GM20431 (cell line): Measurements from ENCODE around the gene CDKN1A.
"Not testable (repeated sequence)": the region's sequence is repeated elsewhere in the genome, so short reads cannot be mapped to it uniquely, and the experiment has no call there.

Experiments
- in situ Hi-C: fragments of 300-500 bp; cut with MseI, MboI; formaldehyde crosslinking; loops from one replicate; pipeline ENCODE4 v1.15.0; 2020; ENCODE audit warnings: low sequenced_read_pairs; ENCODE audit not compliant: unreplicated experiment

CDKN1A gene

DNA sequence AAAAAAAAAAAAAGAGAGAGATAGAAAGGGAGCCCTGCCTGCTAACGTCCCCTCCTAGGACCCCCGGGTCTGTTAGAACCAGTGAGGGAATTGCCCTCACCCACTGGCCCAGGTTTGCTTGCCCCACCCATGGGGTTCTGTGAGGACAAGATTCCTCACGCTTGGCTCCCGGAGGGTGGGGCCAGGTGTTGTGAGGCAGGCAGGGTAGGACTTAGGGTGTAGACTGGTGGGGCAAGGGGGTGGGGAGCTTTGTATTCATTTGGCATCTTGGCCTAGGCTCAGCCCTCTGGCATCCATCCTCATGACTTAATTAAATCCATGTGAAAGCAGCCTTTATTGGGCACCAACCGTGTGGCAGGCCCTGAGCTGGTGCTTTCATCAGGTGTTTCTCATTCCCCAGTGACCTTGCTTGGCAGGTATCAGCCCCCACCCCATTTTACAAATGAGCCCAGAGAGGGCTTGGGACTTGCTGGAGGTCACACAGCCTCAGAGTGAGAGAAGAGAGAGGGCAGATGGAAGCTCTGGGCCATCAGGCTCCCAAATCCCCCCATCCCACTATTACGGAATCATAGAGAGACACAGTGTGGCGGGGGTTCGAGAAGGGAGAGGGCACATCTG lies 38.1 kb downstream of the CDKN1A start:
- in situ Hi-C loops = no loop called here

DNA sequence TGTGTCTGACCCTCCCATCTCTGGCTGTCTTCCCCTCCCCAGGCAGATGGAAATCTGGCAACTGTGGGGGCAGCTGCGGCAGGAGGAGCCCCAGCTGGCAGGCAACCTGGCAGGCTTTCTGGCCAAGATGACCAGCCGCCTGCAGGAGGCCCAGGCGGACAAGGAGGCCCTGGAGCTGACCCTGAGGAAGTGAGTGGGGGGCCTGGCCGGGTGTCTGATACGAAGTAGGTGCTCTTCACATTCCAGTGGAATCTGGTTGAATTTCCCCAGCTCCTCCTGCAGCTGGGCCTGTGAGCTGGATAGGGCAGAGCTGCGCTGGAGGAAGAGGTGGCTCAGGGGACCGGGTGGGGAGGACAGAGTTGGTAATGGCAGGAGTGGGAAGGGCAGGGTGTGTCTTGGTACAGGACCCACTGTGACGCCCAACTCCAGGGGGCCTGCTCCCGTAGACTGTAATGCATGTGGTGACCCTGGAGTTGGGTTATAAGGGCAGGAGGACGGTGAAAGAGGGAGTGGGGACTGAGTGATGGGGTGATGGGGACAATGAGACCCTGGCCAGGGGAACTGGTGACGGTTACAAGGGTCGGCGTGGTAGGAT lies 38.8 kb downstream of the CDKN1A start:
- in situ Hi-C loops = no loop called here

DNA sequence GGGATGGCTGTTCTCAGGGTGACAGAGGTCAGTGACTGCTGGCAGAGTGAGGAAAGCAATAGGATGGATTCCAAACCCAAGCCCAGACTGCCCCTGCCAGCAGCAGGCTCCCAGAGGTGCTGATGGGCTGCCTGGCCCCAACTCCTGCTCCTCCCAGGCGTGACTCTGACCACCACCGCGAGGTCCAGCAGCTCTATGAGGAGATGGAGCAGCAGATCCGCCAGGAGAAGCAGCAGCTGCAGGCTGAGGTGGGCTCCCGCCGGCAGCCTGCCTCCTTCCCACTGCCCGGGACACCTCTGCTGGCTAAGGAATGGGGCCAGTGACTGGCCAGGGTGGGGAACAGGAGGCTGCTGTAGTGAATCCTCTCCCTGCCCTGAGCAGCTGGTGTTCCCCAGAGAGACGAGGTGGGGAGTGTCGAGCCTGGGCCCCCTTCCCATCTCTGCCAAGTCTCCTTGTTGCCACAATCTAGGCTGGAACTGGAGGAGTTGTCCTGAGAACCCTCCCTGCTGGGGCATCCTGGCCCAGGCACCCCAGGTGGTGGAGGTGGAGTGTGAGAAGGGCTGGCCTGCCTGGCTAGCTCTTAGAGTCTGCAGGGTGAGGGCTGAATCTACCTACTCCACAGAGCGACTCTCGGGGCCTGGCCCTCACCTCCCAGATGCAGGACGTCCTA lies 39.5 kb downstream of the CDKN1A start:
- in situ Hi-C loops = no loop called here

DNA sequence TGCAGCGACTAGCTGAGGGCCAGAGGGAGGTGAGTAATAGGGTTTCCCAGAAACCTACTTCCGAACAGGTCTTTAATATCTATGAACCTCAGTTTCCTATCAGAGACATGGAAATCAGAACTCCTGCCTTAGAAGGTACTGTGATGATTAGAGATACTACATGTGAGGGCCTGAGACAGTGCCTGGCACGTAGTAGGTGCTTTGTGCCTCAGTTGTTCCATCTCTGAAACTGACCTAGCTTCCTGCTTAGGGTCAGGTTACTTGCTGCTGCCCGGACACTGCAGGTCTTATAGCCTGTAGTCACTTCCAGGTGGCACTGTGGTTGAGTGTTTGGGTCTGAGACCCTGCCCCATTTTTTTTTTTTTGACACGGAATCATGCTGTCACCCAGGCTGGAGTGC lies 40.0 kb downstream of the CDKN1A start:
- in situ Hi-C loops = no loop called here

DNA sequence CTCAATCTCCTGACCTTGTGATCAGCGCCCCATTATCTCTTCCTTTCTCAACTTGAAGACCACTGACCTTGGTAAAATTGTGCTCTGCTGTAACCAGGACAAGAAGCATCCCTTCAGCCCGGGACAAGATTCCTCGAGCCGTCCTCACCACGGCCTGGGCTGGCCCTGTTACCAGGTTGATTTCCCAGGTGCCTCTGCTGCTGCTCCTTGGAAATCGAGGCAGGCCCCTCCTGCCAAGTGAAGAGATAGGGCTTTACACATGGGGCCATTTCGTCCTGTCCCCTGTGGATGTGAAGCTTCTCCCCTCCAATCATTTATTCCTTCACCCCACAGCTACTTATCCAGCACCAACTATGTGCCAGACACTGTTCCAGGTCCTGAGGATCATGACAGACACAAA lies 40.6 kb downstream of the CDKN1A start:
- in situ Hi-C loops = no loop called here

DNA sequence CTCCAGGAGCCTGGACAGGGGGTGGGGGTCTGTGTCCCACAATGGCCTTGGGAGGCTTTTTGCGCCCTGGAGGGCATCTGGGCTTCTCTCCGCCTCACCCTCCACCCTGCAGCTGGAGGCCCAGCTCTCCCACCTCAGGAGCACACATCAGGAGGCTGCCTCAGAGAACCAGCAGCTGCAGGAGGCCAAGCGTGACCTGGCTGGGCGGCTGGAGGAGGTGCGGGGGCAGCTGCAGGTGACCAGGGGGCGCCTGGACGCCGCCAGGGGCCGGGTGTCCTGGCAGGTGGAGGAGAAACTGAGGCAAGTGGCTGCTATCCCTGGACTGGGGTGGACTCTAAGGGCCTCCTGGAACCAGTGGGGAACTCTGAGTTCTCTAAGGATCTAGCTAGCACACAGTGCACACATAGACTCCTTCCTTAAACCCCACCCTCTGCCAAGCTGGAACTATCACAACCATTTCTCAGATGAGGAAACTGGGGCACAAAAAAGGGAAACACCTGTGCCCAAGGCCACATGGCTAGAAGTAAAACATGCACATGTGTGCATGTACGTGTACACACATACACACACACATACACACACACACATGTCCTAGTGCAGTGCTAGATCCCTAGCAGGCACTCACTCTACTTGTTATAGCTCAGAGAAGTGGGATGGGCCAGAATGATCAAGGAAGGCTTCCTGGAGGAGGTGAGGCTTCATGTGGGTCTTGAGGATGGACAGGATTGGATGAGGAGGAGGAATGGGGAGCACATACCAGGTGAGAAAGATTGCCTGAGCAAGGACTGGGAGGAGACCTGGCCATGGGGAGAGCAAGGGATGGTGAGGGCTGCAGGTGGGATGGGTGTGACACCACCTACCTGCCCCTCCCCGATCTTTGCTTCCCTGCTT lies 42.0 kb downstream of the CDKN1A start:
- in situ Hi-C loops = no loop called here

DNA sequence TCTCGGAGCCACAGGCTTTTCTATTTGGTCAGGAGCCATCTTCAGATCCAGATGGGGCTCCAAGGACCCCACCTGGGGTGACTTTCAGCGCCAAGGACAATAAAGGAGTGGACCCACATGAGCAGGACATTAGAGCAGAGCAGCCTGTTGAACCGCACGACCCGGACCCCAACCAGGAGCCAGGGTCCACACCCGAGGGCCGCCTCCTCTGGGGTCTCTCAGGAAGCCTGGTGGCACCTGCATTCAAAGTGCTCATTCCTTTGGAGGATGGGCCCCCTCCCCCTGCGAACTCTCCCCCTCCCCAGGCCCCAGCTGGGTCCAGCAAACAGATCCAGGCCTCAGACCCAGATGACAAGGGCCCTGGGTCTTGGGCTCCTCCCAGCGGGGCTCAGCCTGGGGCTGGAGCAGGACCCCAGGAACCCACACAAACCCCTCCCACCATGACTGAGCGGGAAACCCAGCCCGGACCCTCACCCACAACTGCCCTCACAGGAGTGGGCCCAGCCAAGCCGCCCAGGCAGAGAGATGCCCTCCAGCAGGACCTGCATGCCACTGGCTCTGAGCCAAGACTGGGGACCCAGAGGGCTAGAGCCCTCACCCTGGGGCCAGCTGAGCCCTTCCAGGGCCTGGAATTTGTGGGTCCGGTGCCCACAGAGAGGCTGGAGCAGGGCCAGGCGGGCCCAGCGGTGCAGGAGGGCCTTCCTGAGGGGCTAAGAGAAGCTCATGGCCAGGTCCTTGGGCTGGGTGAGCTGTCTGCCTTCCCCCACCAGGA lies 43.0 kb downstream of the CDKN1A start:
- in situ Hi-C loops = no loop called here

DNA sequence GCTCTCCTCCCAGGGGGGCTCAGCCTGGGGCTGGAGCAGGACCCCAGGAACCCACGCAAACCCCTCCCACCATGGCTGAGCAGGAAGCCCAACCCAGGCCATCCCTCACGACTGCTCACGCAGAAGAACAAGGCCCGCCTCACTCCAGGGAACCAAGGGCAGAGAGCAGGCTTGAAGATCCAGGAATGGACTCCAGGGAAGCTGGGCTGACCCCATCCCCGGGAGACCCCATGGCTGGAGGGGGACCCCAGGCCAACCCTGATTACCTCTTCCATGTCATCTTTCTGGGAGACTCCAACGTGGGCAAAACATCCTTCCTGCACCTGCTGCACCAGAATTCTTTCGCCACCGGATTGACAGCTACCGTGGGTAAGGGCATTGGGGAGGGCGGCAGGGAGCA lies 43.9 kb downstream of the CDKN1A start:
- in situ Hi-C loops = no loop called here

DNA sequence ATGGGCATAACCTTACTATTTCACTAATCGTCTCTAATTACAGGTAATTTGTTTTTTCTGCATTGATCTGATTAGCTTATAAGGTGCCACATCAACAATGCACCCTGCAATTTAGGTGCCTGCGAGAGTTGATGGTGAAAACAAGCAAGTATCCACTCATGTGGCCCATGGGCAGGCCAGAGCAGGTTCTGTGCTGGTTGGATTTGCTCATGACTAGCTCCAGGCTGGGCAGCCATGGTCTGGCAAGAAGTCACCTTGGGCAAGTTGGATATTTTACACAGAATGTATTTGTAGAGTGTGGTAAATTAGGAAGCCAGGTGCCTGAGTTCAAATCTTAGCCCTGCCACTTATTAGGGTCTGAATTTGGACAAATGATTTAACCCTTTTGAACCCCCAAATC lies 44.4 kb downstream of the CDKN1A start:
- in situ Hi-C loops = no loop called here

DNA sequence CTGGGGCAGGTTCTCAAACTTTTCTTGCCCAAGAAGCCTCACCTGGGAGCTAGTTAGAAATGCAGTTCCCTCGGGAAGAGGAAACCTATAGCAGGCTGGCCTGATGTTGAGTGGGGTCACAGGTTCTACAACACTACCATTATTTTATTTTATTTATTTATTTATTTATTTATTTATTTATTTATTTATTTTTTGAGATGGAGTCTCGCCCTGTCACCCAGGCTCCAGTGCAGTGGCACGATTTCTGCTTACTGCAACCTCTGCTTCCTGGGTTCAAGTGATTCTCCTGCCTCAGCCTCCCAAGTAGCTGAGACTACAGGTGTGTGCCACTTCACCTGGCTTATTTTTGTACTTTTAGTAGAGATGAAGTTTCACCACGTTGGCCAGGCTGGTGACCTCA lies 45.5 kb downstream of the CDKN1A start:
- in situ Hi-C loops = not testable (repeated sequence)

DNA sequence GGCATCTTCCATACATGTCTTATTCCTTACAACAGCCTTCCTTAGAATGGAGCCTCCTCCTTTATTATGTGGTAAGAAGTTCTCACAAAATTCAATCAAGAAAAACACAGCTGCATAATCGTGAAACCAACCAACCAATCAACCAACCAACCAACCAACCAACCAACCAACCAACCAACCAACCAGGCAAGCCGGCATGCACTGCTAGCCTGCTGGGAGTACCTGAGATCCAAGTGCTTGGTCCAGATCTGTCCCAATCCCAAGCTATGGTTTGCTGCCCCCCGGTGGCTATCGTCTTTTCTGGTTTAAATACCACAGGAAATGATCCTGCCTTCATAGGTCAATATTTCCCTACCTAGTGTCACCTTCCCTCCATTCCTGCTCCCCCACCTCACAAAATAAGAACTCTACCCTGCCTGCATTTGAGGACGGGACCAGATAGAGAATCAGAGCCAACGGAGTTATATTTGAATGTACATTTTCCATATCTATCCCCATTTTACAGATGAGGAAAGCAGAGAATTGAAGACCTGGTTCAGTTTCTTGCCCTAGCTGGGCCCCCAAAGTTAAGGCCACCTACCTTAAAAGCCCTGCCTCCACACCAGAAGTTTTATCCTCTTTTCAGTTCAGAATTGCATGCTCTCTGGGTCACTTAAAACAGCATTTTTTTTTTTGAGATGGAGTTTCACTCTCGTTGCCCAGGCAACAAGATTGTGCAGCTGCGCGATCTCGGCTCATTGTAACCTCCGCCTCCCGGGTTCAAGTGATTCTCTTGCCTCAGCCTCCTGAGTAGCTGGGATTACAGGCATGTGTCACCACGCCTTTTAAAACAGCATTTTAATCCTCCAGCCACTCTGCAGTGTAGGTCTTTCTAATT lies 46.2 kb downstream of the CDKN1A start:
- in situ Hi-C loops = no loop called here

DNA sequence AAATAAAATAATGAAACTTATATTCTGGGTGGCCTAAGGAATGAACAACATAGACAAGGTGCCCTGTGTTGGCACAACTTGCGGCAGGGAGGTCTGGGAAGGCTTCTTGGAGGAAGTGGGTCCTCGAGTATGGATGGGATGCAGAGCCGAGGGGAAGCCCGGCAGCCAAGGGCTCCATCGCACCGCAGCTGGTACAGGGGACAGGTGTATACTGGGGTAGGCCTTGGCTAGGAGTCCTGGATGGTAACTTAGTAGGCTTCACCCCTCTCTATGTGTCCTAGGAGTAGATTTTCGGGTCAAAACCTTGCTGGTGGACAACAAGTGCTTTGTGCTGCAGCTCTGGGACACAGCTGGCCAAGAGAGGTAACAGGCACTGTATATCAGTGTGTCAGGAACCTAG lies 47.1 kb downstream of the CDKN1A start:
- in situ Hi-C loops = no loop called here

DNA sequence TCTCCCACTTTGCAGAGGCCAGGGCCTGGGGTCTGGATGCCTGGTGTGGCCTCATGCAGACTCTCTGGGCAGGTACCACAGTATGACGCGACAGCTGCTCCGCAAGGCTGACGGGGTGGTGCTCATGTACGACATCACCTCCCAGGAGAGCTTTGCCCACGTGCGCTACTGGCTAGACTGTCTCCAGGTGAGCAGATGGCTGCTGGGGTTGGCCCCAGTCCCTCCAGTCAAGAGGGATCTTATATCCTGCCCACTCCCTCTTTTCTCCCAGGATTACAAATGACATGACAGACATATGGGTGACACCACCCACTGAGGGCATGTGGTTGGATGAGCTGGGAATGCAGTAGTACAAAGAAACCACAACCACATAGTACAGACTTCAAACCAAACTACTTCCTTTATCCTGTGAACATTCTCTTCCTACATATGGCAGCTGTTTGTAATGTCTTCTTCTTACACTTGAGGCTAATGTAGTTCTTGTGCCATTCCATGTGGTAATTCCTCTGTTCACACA lies 49.0 kb downstream of the CDKN1A start:
- in situ Hi-C loops = no loop called here

DNA sequence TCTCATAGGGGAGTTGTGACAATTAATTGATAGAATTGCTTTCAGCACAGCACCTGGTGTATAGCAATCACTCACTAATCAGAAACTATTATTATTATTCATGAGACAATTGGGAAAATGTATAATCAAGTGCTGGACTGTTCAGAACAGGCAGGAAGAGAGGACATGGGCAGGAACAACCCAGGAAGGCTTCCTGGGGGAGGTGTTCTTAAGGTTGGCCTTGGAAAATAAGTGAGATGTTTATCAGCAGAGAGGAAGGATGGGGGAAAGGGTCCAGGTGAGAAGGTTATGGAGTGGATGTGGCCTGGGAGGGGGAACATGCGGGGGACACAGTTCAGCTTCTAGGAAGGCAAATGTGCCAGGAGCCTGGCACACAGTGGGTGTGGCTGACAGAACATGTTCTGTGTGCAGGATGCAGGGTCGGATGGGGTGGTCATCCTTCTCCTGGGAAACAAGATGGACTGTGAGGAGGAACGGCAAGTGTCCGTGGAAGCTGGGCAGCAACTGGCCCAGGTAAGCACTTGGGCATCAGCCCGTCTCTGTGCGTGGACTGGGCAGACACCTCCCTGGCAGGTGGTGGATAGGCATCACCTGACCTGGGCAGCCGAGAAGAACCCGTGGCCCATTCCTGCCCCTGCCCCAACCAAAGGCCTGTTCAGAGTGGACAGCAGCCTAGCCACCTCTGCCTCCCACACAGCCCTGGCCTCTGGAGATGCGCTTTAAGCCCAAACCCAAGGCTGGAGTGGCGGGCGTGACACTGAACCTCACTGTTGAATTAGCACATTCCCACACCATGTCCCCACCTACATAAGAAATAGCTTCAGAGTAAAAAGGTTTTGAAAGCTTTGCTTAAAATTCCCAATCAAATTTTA lies 50.0 kb downstream of the CDKN1A start:
- in situ Hi-C loops = no loop called here

DNA sequence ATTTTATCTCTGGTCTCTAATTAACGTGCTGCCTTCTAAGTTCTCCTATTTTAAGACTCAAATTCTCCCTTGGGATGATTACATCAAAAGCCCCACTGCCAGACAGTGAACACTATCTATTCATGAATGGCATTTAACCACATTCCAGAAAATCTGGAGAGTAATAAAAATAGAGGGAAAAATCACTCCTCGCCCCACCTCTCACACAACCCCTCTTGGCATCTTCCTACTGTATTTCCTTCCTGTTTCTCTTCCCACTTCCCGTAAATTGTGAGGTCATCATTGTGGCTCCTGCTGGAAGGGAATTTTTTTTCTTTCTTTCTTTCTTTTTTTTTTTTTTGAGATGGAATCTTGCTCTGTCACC lies 50.6 kb downstream of the CDKN1A start:
- in situ Hi-C loops = no loop called here

DNA sequence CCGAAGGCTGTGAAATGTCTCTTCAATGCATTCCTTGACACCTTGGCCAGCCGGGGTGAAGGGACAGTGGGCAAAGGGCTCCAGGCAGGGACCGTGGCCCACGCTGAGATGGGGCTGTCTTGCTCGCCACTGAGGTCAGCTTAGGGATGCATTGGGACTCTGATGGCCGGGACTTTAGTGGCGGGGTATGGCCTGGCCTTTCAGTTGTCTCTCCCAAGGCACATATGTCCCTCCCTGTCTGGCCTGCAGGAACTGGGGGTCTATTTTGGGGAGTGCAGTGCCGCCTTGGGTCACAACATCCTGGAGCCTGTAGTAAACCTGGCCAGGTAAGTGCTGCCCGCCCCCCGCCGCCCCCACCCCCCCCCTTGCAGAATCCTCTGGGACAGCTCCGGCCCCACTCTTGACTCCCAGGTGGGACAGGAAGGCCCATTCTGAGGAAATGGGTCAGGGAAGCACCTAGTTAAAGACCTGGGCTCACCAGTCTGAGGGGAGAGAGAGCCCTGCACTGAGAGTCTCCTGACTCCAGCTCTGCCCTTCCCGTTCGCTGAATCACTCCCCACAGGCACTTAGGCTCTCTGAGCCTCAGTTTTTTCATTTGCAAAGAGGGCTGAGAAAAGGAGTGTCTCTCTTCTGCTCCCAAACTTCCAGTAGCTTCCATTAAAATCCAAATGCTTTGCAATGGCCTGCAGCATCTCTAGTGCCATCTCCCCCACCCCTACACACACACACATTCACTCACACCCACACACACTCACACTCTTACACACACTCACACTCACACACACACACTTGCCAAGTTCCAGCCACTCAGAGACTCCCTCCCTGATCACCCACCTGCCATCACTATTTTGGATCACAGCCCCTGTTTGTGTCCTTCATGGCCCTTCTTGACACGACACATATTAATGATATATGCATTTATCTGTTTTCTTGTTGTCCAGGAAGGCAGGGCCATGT lies 52.2 kb downstream of the CDKN1A start:
- in situ Hi-C loops = no loop called here
